NCI-H2196 treated with DMSO at 0.1 percent for 48 hours (cell line): ENCODE results near the gene TREM2.
"Not testable (repeated sequence)": the region's sequence is repeated elsewhere in the genome, so short reads cannot be mapped to it uniquely, and the experiment has no call there.

Source experiments
- DNase-seq: peaks from one replicate; lab custom pipeline; 2025; ENCODE audit not compliant: unreplicated experiment; lab: John Stamatoyannopoulos, UW

Gene TREM2

DNA sequence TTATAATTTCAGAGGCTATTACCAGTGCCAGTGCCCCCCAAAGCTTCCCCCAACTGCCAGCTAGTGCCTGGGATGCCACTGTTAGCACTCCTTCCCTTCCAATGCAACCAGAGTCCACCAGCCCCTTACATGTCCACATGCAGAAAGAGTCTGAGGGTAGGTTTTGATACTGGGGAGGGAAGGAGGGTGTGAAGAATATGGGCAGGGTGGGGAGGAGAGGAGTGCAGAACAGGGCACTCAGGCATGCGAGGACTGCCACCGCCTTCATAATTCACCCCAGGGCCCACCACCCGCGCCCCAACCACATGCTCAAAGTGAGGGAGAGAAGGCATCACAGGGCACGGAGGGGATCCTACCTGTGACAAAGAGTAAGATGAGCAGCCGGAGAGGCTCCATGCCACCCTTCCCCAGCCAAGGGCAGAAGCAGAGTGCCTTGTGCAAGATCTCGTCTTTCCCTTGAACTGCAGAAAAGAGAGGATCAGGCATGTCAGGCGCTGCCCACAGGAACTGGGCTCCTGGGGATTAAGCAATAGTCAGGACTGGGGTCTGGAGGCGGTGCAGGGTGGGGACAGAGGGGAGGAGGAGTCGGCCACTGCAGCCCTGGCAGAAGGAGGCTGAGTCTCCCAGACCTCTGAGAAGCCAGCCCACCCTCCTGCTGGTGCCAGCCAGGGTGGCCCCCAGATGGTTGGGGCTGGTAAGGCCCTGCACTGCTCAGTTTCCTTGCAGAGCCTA lies at the start of gene TREM2:
Gene TREM2, minus strand, starts transcription at position 430 of the 732 bp plus-strand sequence. Its CDS starts 34 bp downstream, at position 396.
- DNase-seq = no peak

DNA sequence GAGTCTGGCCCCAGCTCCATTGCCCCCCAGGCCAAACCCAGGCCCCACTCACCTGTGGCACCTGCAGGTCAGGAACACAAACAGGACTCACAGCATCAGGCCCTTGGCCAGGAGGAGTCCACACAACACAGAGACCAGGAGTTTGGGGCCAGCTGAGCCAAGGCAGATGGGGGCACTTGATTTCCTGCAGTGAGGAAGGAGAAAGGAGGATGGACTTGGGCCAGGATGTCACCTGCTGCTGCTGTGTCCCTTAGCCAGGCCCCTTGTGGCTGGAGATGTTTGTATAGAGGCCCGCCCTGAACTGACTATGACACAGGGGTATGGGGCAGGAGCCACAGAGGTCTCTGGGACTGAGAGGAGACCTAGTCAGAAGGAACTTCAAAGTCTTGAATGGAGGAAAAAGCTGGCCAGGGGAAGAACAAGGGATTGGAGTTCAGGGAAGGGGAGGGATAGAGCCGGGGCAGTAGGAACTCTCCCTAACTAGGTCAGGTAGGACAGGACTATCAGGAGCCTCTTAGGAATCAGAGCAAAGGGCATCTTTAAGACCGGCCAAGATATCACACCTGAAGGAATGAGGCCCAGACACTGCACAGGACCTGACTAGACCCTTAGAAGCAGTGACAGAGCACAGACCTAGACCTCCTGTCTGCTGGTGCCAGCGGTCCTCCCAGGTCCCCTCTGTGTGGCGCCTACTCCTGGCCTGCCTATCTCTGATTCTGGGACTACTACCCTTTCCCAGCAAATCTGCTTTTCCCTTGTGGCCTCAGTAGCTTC lies 46.8 kb upstream of the TREM2 start:
- DNase-seq = no peak

DNA sequence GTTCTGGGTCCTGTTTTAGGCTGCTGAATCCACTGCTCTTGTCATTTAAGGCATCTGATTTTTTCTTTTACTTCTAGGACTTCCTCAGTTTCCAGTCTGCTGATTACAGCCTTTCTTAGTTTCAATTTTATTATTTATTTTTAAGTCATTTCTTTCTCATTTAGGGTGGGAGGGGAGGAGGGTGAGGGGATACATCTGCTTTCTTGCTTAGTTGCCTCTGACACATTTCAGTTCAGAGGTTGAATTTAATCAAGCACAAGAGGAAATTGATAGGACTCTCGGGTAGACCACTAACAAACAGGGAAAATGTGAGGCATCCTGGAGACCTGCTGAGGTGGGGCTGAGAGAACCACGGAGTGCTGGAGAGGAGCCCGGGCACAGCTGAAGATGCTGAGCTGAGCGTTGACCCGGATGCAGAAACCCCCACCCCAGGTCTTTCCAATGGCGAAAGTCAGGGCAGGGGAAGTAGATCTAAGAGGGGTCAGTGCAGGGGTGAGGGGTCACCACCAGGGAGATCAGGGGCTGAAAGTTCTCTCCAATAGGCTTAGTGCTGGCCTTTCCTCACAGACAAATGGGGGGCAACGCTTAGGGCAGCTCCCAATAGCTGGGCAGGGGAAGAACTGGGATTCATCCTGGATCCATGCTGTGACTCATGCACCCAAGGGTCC lies 45.7 kb upstream of the TREM2 start:
- DNase-seq = no peak

DNA sequence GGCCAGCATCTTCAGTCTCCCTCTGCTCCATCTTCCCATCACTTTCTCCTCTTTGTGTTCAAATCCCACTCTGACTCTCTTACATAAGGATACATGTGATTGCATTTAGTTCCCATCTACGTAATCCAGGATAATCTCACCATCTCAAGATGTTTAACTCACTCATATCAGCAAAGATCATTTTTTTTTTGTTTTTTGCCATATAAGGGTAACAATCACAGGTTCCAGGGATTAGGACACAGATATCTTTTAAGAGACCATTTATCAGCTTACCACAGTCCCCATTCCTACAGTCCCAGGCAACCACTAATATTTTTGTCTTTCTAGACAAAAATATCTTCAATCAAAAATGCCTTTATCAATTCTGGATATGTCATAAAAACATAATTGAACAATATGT lies 41.2 kb upstream of the TREM2 start:
- no peak for DNase-seq

DNA sequence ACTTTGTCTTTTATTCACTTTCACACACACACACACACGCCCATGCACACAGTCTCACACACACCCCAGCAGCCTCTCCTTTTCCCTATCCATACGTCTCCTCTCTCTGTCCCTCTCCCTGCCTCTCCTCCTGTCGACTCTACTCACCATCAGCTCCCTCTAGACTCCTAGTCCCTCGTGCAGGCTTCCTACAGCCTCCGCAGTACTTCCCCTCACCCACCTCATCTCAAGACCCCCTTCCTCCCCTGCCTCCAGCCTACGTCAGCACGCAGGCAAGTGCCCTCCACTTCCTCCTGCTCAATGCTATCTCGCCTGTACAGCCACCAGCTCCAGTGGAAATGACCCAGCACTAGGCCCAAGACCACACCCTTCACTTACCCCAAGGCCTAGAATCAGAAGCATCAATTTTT lies 38.9 kb upstream of the TREM2 start:
- no peak for DNase-seq

DNA sequence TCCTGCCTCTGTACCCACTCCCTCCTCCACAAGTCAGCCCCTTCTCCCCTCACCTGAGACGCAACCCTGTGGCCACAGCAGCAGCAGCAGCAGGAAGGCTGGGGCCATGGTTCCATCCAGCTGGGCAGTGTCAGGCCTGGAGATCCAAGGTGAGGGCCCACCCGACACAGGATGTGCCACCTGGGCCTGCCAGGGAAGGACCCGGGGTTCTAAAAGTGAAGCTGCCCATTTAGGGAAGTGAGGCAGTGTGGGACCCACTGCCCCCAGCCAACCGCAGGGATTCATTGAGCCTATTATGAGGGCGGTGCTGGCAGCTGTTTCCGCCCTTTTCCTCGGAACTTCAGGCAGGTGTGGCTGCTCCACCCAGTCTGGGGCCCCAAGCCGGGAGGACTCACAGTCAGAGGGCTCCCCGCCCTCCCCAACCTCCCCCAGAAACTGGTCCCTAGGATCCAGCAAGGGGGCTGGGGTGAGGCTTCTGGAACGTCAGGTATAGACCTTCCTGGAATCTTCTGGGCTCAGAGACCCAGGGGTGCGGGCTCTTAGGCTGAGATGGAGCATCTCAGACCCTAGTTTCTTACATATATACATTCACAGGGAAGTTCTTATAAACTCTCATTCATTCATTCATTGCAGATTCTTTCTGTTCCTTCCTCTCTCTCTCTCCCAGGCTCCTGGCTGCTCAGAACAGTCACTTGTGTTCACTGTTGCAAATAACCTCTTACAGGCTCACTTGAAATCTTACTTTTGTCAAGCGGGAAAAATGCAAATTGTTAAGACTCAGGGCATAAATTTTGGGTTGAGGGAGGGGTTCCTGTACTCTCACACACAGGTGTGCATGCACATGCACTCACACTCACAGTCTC lies 38.2 kb upstream of the TREM2 start, which contains the start of gene TREML2:
Gene TREML2, minus strand, starts transcription at position 249 of the 863 bp plus-strand sequence. Its CDS starts 141 bp downstream, at position 108.
- DNase-seq = no peak

DNA sequence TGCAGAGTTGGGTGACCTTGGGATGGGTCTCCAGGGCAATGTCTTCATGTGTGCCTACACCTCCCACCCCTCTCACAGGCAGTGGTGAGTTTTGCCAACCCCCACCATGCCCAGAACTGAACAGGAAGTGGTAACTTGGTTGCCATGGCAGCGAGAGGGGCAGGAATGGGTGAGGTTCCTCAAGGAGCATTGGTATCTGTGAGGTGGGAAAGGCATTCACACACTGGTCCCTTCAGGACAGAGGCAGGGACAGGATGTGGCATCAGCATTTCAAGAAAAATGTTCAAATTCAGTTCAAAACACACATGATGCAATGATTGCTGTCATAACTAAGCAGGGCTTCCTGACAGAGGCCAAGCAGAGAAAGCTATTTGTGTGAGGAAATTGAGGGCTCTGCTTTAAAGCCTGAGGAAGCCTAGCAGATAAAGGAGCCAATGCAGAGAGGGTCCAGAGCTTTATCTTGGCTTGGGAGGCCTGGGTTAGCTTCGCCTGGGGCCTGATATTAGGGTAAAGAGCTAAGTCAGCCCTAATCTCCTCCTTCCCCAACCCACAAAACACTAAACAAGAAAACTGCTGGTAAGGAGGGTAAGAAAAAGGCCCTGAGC lies 37.5 kb upstream of the TREM2 start:
- no peak for DNase-seq

DNA sequence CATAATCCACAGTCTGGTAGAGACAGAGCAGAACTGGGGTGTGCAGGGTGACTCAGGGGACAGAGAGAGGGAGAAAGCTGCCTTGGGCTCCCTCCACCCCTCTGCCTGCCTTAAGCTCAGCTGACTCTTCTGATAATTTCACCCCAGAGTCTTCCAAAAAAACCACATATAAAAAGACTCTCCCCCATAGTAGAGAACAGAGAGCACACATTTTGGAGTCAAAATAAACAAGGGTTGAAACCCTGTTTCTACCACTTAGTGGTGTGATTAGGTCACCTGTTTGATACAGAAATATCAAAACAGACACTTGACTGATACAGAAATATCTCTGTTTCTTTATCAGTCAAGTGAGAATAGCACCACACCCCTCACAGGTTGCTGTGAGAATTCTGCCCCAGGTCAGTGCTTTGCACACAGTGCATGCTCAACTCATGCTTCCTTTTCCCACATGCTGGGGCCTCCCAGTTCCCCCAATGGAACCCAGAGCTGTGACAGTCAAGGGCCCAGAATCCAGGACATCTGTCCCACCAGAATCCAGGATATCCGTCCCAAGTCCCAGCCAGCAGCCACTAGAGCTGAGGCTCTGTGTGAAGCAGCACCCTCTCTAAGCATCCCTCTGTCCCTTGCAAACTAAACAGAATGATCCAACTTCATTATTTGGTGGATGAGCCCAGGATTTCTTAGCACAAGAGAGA lies 36.8 kb upstream of the TREM2 start:
- DNase-seq = no peak

DNA sequence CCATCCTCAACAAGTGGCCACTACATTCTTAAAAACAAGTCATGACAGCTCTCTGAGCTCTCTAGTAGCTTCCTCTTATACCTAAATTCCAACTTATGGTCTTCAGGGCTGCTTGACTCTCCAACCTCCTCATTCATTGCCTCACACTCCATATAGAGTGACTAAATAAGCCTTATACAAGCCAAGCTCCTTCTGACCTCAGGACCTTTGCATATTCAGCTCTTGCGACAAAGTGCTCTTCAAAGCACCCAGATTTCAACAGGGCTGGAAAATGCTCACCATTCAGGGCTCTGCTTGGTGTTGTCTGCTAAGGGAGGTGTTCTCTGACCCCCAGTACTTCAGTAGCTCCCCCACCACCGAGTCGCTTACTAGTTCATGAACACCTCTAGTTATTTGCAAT lies 34.3 kb upstream of the TREM2 start:
- no peak for DNase-seq

DNA sequence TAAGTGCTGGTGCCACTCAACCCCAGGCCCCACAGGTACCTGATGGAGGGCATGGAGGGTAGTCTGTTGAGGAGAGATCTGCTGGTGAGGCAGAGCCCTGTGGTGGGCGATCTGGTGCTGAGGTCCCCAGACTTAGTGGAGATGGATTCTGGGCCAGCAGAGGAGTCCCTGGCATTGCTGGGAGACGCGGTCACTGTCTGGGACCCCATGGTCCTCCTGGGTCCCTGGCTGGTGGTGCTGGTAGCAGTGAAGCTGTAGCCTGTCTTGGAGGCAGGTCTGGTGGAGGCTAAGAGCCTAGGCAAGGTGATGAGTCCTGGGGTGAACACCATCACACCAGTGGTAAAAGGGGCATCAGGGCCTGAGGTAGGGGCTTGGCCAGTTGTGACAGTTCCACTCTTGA lies 31.5 kb upstream of the TREM2 start:
- DNase-seq = no peak

DNA sequence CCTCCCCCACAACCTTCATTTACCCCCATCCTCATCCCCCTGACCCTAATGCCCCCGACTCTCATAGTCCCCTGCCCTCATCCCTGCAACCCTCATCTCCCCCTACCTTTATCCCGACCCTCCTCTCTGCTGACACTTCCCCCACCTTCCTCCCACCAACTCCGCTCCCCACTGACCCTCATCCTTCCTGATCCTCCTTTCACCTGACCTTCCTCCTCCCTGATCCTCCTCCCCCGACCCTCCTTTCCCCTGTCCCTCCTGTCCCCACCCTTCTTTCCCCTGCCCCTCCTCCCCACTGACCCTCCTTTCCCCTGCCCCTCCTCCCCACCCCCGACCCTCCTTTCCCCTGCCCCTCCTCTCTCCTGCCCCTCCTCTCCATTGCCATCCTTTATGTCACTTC lies 31.0 kb upstream of the TREM2 start:
- no peak for DNase-seq

DNA sequence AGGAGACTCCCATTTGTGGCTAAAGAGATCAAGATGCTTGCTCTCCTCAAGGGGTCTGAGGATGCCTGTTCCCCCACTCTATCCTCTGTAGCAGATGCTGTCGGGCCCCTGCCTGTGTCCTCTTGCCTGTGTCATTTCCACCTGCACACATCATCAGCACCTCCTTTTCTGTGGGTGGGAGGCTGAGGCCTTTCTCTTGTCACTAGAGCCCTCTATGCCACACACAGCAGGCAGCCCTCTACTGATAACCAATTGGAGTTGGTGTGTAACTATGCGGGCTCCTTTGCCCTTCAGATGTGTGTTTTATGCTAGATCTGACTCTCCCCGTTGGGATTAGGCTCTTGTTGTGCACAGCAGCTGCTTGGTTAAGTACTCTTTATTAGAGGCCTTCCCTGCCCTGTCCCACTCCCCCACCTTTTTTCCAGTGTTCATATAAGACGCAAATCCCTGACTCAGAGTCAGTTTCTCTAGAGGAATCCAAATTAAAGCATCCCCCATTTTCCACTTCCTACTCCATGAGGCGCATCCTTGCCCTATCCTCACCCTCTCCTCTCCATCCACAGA lies 30.3 kb upstream of the TREM2 start:
- no peak for DNase-seq

DNA sequence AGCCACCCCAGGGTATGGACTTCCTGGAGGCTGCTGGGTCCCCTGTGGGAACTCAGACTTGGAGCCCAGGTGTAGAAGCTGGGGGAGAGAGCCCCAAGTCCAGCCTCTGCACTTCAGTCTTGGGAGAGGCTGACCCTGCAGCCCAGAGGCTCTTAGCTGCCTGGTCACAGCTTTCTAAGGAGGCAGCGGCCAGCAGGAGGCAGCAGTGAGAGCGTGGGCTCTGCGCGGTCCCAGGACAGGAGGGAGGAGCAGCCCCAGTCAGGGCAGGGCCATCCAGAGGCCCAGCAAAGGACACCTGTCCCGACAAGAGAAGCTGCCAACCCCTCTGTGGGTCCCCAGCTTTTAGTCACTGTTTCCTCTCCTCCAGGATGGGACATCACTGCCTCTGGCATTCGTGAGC lies 28.7 kb upstream of the TREM2 start:
- no peak for DNase-seq

DNA sequence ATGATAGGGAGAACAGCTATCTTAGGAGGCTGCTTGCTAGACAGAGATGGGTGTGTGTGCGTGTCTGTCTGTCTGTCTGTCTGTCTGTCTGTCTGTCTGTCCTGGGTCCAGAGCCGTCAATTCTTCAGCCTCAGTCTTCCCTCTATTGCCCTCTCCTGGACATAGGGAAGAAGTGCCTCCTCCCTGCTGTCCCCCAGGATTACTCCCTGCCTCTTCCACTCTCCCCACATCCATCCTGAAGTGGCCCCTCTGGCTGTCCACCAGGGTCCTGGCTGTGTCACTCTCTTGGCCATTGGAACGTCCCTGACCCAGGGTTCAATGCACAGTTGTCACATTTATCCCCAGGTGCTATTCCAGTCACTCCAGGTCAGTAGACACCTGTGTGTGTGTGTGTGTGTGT lies 27.9 kb upstream of the TREM2 start:
- no peak for DNase-seq

DNA sequence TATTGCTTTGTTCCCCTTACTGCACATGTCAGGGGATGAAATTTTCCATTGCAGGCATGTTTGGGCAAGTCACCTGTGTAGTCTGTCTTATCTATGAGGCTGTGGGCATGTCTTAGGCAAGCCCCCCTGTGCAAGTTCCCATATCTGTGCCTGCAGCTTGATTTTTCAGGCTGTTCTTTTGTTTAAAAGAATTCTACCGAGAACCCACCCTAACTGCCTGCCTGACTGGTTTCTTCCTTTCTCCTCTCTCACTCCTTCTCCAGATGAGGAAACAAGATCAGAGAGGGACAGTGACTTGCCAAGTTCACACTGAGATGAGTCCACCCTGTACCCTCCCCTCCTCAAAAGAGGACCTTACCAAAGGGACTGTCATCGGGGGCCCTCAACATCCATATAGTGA lies 27.1 kb upstream of the TREM2 start:
- no peak for DNase-seq

DNA sequence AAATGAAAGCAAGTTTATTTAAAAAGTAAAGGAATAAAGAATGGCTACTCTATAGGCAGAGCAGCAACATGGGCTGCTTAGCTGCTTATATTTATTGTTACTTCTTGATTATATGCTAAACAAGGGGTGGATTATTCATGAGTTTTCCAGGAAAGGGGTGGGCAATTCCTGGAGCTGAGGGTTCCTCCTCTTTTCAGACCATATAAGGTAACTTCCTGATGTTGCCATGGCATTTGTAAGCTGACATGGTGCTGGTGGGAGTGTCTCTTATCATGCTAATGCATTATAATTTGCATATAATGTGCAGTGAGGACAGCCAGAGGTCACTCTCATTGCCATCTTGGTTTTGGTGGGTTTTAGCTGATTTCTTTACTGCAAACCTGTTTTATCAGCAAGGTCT lies 26.1 kb upstream of the TREM2 start:
- DNase-seq = not testable (repeated sequence)

DNA sequence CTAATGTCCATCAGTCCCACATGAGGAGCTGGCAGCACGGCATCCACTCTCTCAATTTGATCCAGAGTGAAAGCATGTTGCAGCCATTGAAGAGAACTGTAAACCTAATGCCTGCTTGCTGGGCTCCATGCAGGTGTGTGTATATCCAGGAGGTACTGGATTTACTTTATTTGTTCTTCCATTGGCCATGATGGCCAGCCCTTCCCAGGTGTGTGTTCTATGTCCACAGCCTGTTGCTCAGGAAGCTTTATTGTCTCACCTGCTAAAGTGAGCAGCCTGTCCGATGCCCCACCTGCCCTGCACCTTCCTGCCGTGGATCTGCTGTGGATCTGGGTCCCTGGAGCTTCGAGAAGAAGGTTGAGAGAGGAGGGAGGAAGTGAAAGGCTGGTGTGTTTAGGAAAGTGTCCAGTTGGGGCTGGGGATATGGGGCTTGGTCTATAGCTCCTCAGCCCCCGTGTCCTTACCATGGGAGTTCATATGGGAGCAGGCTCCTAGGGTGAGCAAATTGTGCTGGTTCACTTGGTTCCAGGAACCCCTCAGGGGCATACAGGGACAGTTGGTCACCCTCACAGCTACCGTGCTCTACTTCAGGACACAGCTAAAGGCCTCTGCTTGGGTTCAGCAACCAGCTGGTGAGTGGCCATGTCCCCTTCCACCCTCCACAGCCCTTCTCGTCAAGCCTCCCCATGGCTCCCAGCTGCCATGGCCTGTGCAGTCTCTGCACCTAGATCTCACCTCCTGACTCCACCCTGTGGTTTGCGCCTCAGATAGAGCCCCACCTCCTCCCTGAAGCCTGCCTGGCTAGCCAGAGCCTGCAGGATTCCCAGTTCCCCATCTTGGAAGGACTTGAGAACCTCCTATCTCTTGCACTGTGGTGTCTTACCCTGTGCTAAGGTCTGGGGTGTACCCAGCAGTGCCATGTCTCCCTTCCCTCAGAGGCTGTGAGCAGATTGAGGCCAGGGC lies 25.3 kb upstream of the TREM2 start:
- DNase-seq = no peak

DNA sequence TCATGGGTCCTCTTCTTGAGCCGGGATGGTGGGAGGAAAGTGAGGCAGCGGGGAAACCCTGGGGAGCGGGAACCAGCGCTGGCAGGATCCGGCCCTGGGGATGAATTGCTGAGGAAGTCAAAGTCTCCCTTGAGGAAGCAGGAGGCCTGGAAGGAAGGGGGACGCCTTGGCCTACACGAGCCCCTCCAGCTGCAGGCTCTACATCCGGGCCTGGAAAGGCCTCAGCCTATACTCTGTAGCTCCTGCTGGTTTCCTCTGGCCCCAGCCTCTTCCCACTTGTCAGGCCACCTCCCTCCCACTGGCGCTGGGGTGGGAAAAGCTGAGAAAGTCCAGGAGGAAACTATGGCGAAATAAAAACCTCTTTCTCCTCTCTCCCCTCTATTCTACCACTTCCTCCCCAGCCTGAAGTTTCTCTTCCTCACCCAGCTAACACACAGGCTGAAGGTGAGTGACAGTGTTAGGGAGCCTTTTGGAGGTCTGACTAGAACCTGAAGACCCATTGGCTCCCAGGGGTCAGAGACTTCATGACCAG lies 23.2 kb upstream of the TREM2 start:
- no peak for DNase-seq
